CD8-positive, alpha-beta memory T cell (primary cell): ENCODE results near the gene TRMT1. TPM values are rescaled to one million over a fixed set of nuclear protein-coding genes. Genes with fewer than 3 reads are reported as not detected.
A peak's percentile ranks its signal among the peaks of the same experiment; 100 is the strongest.

ENCODE experiments used
- CTCF ChIA-PET: fragments of 350-600 bp; sonication (Branson Sonifier 250); formaldehyde crosslinking; loops from one replicate; lab custom pipeline; 2021; ENCODE audit warnings: antibody characterized with exemption; lab: Charles Lee
- POLR2A ChIA-PET: fragments of 350-600 bp; sonication (Branson Sonifier 250); formaldehyde crosslinking; loops from one replicate; lab custom pipeline; 2021; ENCODE audit warnings: antibody characterized with exemption; lab: Charles Lee
- DNase-seq, 5 donors: peaks; one replicate each; pipeline versions ENCODE4 v3.0.0 to v3.0.0-alpha.2; 2020 to 2022; ENCODE audit warnings: mixed read lengths in 1 of 5
- H3K27ac ChIP-seq: one replicate; pipeline ENCODE4 v1.7.0; 2013; ENCODE audit warnings: low read depth, mild to moderate bottlenecking, low read length, moderate library complexity
- H3K27me3 ChIP-seq: 2 replicates; pipeline ENCODE4 v1.7.0; 2013; ENCODE audit warnings: low read length, mild to moderate bottlenecking; ENCODE audit not compliant: insufficient read depth, poor library complexity, severe bottlenecking
- H3K36me3 ChIP-seq: 2 replicates; pipeline ENCODE4 v1.7.0; 2013; ENCODE audit warnings: mild to moderate bottlenecking, low read length, moderate library complexity; ENCODE audit not compliant: insufficient read depth
- H3K4me1 ChIP-seq: 2 replicates; pipeline ENCODE4 v1.7.0; 2013; ENCODE audit warnings: mild to moderate bottlenecking, low read length, moderate library complexity; ENCODE audit not compliant: insufficient read depth
- H3K4me3 ChIP-seq: 2 replicates; pipeline ENCODE4 v1.7.0; 2013; ENCODE audit warnings: mild to moderate bottlenecking, low read length
- H3K9me3 ChIP-seq: 2 replicates; pipeline ENCODE4 v1.7.0; 2013; ENCODE audit warnings: mild to moderate bottlenecking, low read length
- H3K27ac Mint-ChIP-seq, 8 donors: one replicate each; pipeline ENCODE4 v1.8.0; 2020 to 2021; ENCODE audit warnings: mixed read lengths in 8 of 8, mild to moderate bottlenecking in 6 of 8, inconsistent platforms in 3 of 8, moderate library complexity in 3 of 8
- H3K27me3 Mint-ChIP-seq, 2 donors: one replicate each; pipeline ENCODE4 v1.8.0; 2020 to 2021; ENCODE audit warnings: mixed read lengths in 2 of 2, mild to moderate bottlenecking in 1 of 2, moderate library complexity in 1 of 2
- H3K36me3 Mint-ChIP-seq, 3 donors: one replicate each; pipeline ENCODE4 v1.8.0; 2020 to 2021; ENCODE audit warnings: mixed read lengths in 3 of 3, inconsistent platforms in 1 of 3, mild to moderate bottlenecking in 1 of 3
- H3K4me1 Mint-ChIP-seq, 3 donors: one replicate each; pipeline ENCODE4 v1.8.0; 2020 to 2021; ENCODE audit warnings: mixed read lengths in 3 of 3, inconsistent platforms in 1 of 3, mild to moderate bottlenecking in 1 of 3
- H3K4me3 Mint-ChIP-seq, 7 donors: one replicate each; pipeline ENCODE4 v1.8.0; 2020 to 2021; ENCODE audit warnings: mixed read lengths in 7 of 7, mild to moderate bottlenecking in 6 of 7, moderate library complexity in 4 of 7, inconsistent platforms in 2 of 7
- H3K9me3 Mint-ChIP-seq, 5 donors: one replicate each; pipeline ENCODE4 v1.8.0; 2020 to 2022; ENCODE audit warnings: mixed read lengths in 5 of 5, mild to moderate bottlenecking in 3 of 5, moderate library complexity in 2 of 5, inconsistent platforms in 1 of 5
- polyA plus RNA-seq: library from polyadenylated mRNA; unstranded; fragments of 300-500 nt; fragmentation: Illumina TruSeq; gene quantifications from one replicate; pipeline ENCODE4 v1.2.3, GENCODE V29; 2021
- total RNA-seq, 2 experiments: library from RNA; stranded (reverse); gene quantifications; one replicate each; pipeline ENCODE4 v1.2.3, GENCODE V29; 2021

Gene TRMT1
- total and polyA plus RNA-seq, 3 experiments from 2014 or later: 18.2 to 138 (median 138) TPM

- Histone ChIP-seq H3K4me1 (peaks cover 16% of the 10 kb centered on the region), H3K36me3 (no peaks in the 10 kb centered on the region), H3K27ac (no peak overlapping the region), H3K27me3 (peaks cover 4% of the 10 kb centered on the region), H3K9me3 (no peaks in the 10 kb centered on the region), H3K4me3 (peak overlapping the region; percentile 81)
- Mint-ChIP-seq H3K27me3 (peaks cover 15 to 33% of the 10 kb centered on the region in 2 donors), H3K4me1 (peaks cover 8 to 11% (median 11%) of the 10 kb centered on the region in 3 donors), H3K4me3 (peak overlapping the region; percentile 72 to 94 (median 77)), H3K27ac (peak overlapping the region in 3 of 8 donors; percentile 23 to 66 (median 47)), H3K9me3 (no peaks in the 10 kb centered on the region), H3K36me3 (no peaks in the 10 kb centered on the region)
- ChIA-PET POLR2A (interaction anchor here (0.7 kb wide), 1 partner anchor 96 kb away, joined by 3 read pairs; no protein-coding TSS in a partner anchor), CTCF (interaction anchor here (0.6 to 4.1 kb wide), 38 partner anchors 9 to 1782 kb away, joined by 3 to 95 read pairs (median 6); partner anchors contain the start of genes DAND5, FARSA, IER2 and STX10)
- DNase-seq: peak; percentile 63 to 76 (median 67)
These were observed 55.3 kb downstream of the TRMT1 start for GRCh38 chr19:13060964-13061927.

- peaks cover 16% of the 10 kb centered on the region for H3K4me1 ChIP-seq
- H3K27me3 Mint-ChIP-seq: peaks cover 15 to 33% of the 10 kb centered on the region in 2 donors
- H3K4me3 Mint-ChIP-seq: peak overlapping the region; percentile 72 to 84 (median 76)
- CTCF ChIA-PET: interaction anchor here (0.6 to 4.1 kb wide), 31 partner anchors 8 to 203 kb away, joined by 3 to 95 read pairs (median 8); partner anchors contain the start of gene DAND5
- no peaks in the 10 kb centered on the region for H3K9me3 ChIP-seq
- no peak overlapping the region for H3K27ac ChIP-seq
- H3K27me3 ChIP-seq: peaks cover 4% of the 10 kb centered on the region
- DNase-seq: no peak
- POLR2A ChIA-PET: interaction anchor here (0.7 kb wide), 1 partner anchor 95 kb away, joined by 3 read pairs; no protein-coding TSS in a partner anchor
- H3K9me3 Mint-ChIP-seq: no peaks in the 10 kb centered on the region
- no peak overlapping the region for H3K4me3 ChIP-seq
- H3K4me1 Mint-ChIP-seq: peaks cover 8 to 11% (median 11%) of the 10 kb centered on the region in 3 donors
- peak overlapping the region in 2 of 8 donors; percentile 65 to 66 for H3K27ac Mint-ChIP-seq
- H3K36me3 Mint-ChIP-seq: no peaks in the 10 kb centered on the region
- no peaks in the 10 kb centered on the region for H3K36me3 ChIP-seq
These were observed 56.1 kb downstream of the TRMT1 start for GRCh38 chr19:13060233-13060963.

DNA sequence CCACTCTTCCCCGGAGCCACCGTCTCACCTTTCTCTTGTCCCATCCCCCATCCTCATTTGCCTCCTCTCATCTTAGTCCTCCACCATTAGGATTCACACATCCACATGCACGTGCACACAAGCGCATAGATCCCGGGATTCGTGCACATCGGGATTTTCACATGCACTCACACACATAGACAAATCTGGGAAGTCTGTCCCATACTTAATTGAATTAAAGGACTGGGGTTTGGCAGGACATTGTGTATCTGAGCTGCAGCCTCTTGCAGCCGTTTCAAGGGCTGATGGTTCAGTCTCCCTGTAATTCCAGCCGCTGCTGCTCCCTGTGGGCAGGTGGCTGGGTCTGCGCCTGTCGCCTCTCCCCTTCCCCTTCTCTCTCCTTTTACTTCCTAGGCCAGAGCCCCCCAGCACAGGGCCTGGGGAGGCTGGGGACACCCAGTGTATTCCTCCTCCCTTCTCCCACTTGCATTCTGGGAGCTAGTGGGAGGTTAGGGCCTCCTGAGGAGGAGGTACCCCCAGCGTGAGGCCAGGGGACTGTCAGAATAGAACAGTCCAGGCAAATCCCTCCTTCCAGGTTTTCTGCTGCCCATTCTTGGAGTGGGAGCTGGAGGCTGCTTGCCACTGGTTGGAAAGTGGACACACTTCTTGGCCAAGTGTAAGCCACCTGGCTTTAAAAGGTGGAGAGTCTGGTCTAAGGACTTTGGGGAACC, 57.4 kb downstream of the TRMT1 start:
- no peak overlapping the region for H3K4me3 Mint-ChIP-seq
- peak overlapping the region in 1 of 8 donors; percentile 21 for H3K27ac Mint-ChIP-seq
- H3K27me3 Mint-ChIP-seq: peaks cover 13 to 34% of the 10 kb centered on the region in 2 donors
- H3K36me3 ChIP-seq: no peaks in the 10 kb centered on the region
- POLR2A ChIA-PET: no interaction called here
- no peaks in the 10 kb centered on the region for H3K9me3 ChIP-seq
- no peak overlapping the region for H3K4me3 ChIP-seq
- no peak overlapping the region for H3K27ac ChIP-seq
- CTCF ChIA-PET: interaction anchor here (1.7 to 4.1 kb wide), 4 partner anchors 16 to 82 kb away, joined by 5 to 95 read pairs (median 47); no protein-coding TSS in a partner anchor
- peaks cover 4% of the 10 kb centered on the region for H3K27me3 ChIP-seq
- peaks cover 16% of the 10 kb centered on the region for H3K4me1 ChIP-seq
- no peak for DNase-seq
- no peaks in the 10 kb centered on the region for H3K9me3 Mint-ChIP-seq
- no peaks in the 10 kb centered on the region for H3K36me3 Mint-ChIP-seq
- peaks cover 8 to 11% (median 11%) of the 10 kb centered on the region in 3 donors for H3K4me1 Mint-ChIP-seq

DNA sequence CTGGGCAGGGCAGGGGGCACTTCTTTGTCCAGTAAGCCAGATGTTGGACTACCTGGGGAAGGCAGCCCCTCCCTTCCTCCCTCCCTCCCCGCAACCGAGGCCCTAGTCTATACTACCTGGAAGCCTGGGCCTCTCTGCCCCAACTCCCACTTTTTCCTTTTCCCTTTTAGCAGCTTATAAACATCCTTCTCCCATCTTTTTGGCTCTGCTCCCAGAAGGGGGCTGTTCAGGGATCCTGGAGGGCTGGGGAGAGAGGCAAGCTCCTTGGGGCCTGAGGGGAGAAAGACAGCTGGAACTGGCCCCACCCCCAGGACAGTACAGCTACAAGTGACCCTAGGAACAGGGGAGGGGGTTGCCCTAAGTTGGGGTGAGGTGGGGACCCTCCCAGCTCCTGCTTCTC, 58.8 kb downstream of the TRMT1 start:
- Histone ChIP-seq H3K9me3 (no peaks in the 10 kb centered on the region), H3K27me3 (peaks cover 4% of the 10 kb centered on the region), H3K36me3 (no peaks in the 10 kb centered on the region), H3K4me3 (no peak overlapping the region), H3K27ac (no peak overlapping the region), H3K4me1 (peaks cover 16% of the 10 kb centered on the region)
- ChIA-PET CTCF (interaction anchor here (0.9 to 2.8 kb wide), 3 partner anchors 15 to 92 kb away, joined by 3 to 9 read pairs (median 5); no protein-coding TSS in a partner anchor), POLR2A (no interaction called here)
- Mint-ChIP-seq H3K4me1 (peaks cover 8 to 11% (median 11%) of the 10 kb centered on the region in 3 donors), H3K9me3 (no peaks in the 10 kb centered on the region), H3K36me3 (no peaks in the 10 kb centered on the region), H3K27ac (peak overlapping the region in 1 of 8 donors; percentile 6), H3K27me3 (peaks cover 10 to 30% of the 10 kb centered on the region in 2 donors), H3K4me3 (no peak overlapping the region)
- DNase-seq: no peak

DNA sequence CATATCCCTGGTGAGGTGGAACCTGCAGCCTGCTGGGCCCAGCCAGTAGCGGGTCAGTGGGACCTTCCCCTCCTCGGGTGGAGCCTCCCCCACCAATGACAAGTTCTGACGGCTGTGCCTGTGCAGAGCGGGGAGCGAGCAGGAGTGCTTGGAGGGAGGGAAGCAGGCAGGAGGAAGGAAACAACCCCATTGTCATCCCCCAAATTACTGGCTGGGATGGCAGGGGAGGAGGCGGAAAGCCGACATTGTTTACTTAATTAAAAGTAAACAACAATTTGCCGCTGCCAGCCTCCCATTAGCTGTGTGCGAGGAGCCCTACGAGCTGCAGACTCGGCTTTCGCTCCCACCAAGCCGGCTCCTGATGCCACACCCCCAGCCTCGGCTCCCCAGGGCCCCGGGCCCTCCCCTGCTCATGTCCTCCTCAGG, 59.4 kb downstream of the TRMT1 start:
- peaks cover 16% of the 10 kb centered on the region for H3K4me1 ChIP-seq
- POLR2A ChIA-PET: no interaction called here
- H3K27ac ChIP-seq: no peak overlapping the region
- CTCF ChIA-PET: interaction anchor here (0.9 to 2.8 kb wide), 3 partner anchors 80 to 92 kb away, joined by 3 to 9 read pairs (median 4); no protein-coding TSS in a partner anchor
- Mint-ChIP-seq H3K27ac (no peak overlapping the region), H3K4me1 (peaks cover 8 to 11% (median 11%) of the 10 kb centered on the region in 3 donors), H3K27me3 (peaks cover 8 to 27% of the 10 kb centered on the region in 2 donors), H3K36me3 (no peaks in the 10 kb centered on the region), H3K9me3 (no peaks in the 10 kb centered on the region), H3K4me3 (no peak overlapping the region)
- no peak for DNase-seq
- peaks cover 4% of the 10 kb centered on the region for H3K27me3 ChIP-seq
- no peak overlapping the region for H3K4me3 ChIP-seq
- no peaks in the 10 kb centered on the region for H3K9me3 ChIP-seq
- no peaks in the 10 kb centered on the region for H3K36me3 ChIP-seq

DNA sequence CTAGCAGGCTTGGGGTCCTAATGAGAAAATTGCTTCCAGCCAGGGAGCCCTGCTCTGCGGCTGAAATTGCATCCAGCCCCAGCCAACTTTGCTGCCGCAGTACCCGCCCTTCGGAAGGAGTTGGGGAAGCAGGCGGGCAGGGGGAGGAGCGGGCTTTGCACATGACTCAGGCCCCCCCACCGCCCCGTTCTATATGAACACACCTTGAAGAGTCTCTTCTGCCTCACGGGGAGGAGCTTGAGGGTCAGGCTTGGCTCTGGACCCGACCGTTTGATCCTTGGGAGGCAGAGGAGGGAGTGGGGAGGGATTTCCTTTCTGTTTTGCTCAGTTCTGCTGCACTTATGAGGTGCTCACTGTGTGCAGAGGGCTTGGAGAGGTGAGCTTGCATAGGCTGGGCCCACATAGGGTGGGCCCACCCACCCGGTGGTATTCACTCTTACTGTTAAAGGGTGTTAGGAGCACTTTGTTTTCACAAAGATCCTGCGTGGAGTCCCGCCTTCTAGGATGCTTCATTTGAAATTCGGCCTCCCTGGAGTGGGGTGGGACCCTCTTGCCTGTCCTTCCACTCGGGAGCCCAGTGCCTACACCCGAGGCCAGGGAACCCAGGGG, 60.4 kb downstream of the TRMT1 start:
- Mint-ChIP-seq H3K9me3 (no peaks in the 10 kb centered on the region), H3K36me3 (no peaks in the 10 kb centered on the region), H3K27ac (no peak overlapping the region), H3K27me3 (peaks cover 7 to 28% of the 10 kb centered on the region in 2 donors), H3K4me3 (no peak overlapping the region), H3K4me1 (peaks cover 9 to 13% (median 12%) of the 10 kb centered on the region in 3 donors)
- Histone ChIP-seq H3K9me3 (no peaks in the 10 kb centered on the region), H3K27ac (no peak overlapping the region), H3K4me1 (peaks cover 18% of the 10 kb centered on the region), H3K4me3 (no peak overlapping the region), H3K36me3 (no peaks in the 10 kb centered on the region), H3K27me3 (no peaks in the 10 kb centered on the region)
- no peak for DNase-seq
- CTCF ChIA-PET: interaction anchor here (2.8 kb wide), 1 partner anchor 91 kb away, joined by 9 read pairs; no protein-coding TSS in a partner anchor
- POLR2A ChIA-PET: no interaction called here
